Measurements from ENCODE around the gene CELF5. TPM values are rescaled to one million over a fixed set of nuclear protein-coding genes. Genes with fewer than 3 reads are reported as not detected.

Gene CELF5
- total and polyA plus RNA-seq, 12 donors = not detected

- H3K27ac ChIP-seq = no peak overlapping the region
- H3K4me3 ChIP-seq = no peak overlapping the region
- no peaks in the 10 kb centered on the region for H3K9me3 ChIP-seq
- TF ChIP-seq CTCF (IDR thresholded peaks at IDR 0.05) = no peak
- intact Hi-C loops (cut with DNase I) = no loop called here
- ATAC-seq (no peak), DNase-seq (no peak)
- 88 to 90% methylated on average over 33 of the region's 33 CpGs for WGBS, 2 donors
- H3K36me3 ChIP-seq = peaks cover 0 to 55% (median 20%) of the 10 kb centered on the region in 9 donors
- H3K4me1 ChIP-seq = no peaks in the 10 kb centered on the region
- H3K27me3 ChIP-seq = no peaks in the 10 kb centered on the region
Observed at GRCh38 chr19:3208317-3209207, 15.9 kb upstream of the CELF5 start.

GRCh38 chr19:3210347-3211017, 14.0 kb upstream of the CELF5 start:
- Histone ChIP-seq H3K27ac (no peak overlapping the region), H3K4me3 (no peak overlapping the region), H3K4me1 (no peaks in the 10 kb centered on the region), H3K27me3 (no peaks in the 10 kb centered on the region), H3K9me3 (no peaks in the 10 kb centered on the region), H3K36me3 (peaks cover 0 to 35% (median 15%) of the 10 kb centered on the region in 9 donors)
- TF ChIP-seq CTCF (IDR thresholded peaks at IDR 0.05) = peak; percentile 8 to 75 (median 55)
- DNase-seq (peak in 1 of 2 donors; percentile 62), ATAC-seq (peak in 7 of 8 donors; percentile 39 to 68 (median 54))
- intact Hi-C loops (cut with DNase I) = no loop called here
- WGBS, 2 donors = 43 to 44% methylated on average over 20 of the region's 20 CpGs

GRCh38 chr19:3211191-3211590, 13.3 kb upstream of the CELF5 start:
- TF ChIP-seq CTCF (IDR thresholded peaks at IDR 0.05) = no peak
- intact Hi-C loops (cut with DNase I) = no loop called here
- Histone ChIP-seq H3K9me3 (no peaks in the 10 kb centered on the region), H3K27ac (no peak overlapping the region), H3K4me3 (no peak overlapping the region), H3K27me3 (no peaks in the 10 kb centered on the region), H3K36me3 (peaks cover 0 to 28% (median 14%) of the 10 kb centered on the region in 9 donors), H3K4me1 (no peaks in the 10 kb centered on the region)
- ATAC-seq (no peak), DNase-seq (no peak)
- 51 to 54% methylated on average over 12 of the region's 12 CpGs for WGBS, 2 donors

GRCh38 chr19:3213159-3213558, 11.3 kb upstream of the CELF5 start:
- no peaks in the 10 kb centered on the region for H3K9me3 ChIP-seq
- no peak overlapping the region for H3K4me3 ChIP-seq
- ATAC-seq (no peak), DNase-seq (no peak)
- no peak for TF ChIP-seq CTCF (IDR thresholded peaks at IDR 0.05)
- peaks cover 0 to 9% (median 0%) of the 10 kb centered on the region in 9 donors for H3K36me3 ChIP-seq
- intact Hi-C loops (cut with DNase I) = no loop called here
- H3K27ac ChIP-seq = no peak overlapping the region
- WGBS, 2 donors = 95 to 96% methylated on average over 7 of the region's 7 CpGs
- H3K4me1 ChIP-seq = no peaks in the 10 kb centered on the region
- no peaks in the 10 kb centered on the region for H3K27me3 ChIP-seq
